ENCODE measurements around the gene LTBP2.

- TF ChIP-seq MXI1 (conservative IDR thresholded peaks at IDR 0.05; ENCODE audit: poor library complexity, severe bottlenecking), result no peak
- no peak for TF ChIP-seq TAF1 (IDR thresholded peaks at IDR 0.05; ENCODE audit: low read depth)
- TF ChIP-seq CTCF (IDR thresholded peaks at IDR 0.05; ENCODE audit: poor library complexity, severe bottlenecking), result no peak
Measured at GRCh38 chr14:74591394-74591793, 20.6 kb downstream of the LTBP2 start.

Data from neural cell (in vitro differentiated cells).